GM10266 (cell line): ENCODE data around the gene NRCAM.

Experiments
- DNase-seq: peaks from one replicate; pipeline ENCODE4 v3.0.0; 2012; ENCODE audit errors: extremely low spot score
- CTCF ChIP-seq: IDR thresholded peaks from 2 replicates; pipeline ENCODE4 v1.5.1; 2012; ENCODE audit warnings: mild to moderate bottlenecking, low read depth; ENCODE audit not compliant: control insufficient read depth, insufficient read depth; ENCODE audit errors: missing control alignments

NRCAM gene

GRCh38 chr7:108257954-108258353 is 198.3 kb downstream of the NRCAM start:
- DNase-seq, result no peak
- TF ChIP-seq CTCF, result no peak

- DNase-seq, result no peak
- no peak for TF ChIP-seq CTCF
These were observed 202.0 kb downstream of the NRCAM start for GRCh38 chr7:108254259-108254658.

- no peak for TF ChIP-seq CTCF
- no peak for DNase-seq
These were observed 202.8 kb downstream of the NRCAM start for GRCh38 chr7:108253275-108254044.

- no peak for TF ChIP-seq CTCF
- no peak for DNase-seq
These were observed 204.1 kb downstream of the NRCAM start for GRCh38 chr7:108252177-108252576.

GRCh38 chr7:108251700-108252099 is 204.5 kb downstream of the NRCAM start:
- DNase-seq, result no peak
- no peak for TF ChIP-seq CTCF

GRCh38 chr7:108249453-108249852 is 206.8 kb downstream of the NRCAM start:
- no peak for DNase-seq

More at GRCh38 chr7:108249453-108249852, 206.8 kb downstream of the NRCAM start:
- no peak for TF ChIP-seq CTCF
